Duodenal mucosa (tissue), 2 donors: ENCODE data around the gene PRKCA.

ENCODE experiments used
- H3K27ac ChIP-seq: one replicate; pipeline ENCODE4 v1.7.0; 2013; ENCODE audit warnings: low read depth, low read length
- H3K27me3 ChIP-seq, 2 donors: one replicate each; pipeline ENCODE4 v1.7.0; 2013; ENCODE audit warnings: low read length in 2 of 2, control low read depth in 1 of 2; ENCODE audit not compliant: insufficient read depth in 2 of 2, control insufficient read depth in 1 of 2
- H3K36me3 ChIP-seq, 2 donors: one replicate each; pipeline ENCODE4 v1.7.0; 2013; ENCODE audit warnings: low read length in 2 of 2, control low read depth in 1 of 2; ENCODE audit not compliant: insufficient read depth in 2 of 2, control insufficient read depth in 1 of 2
- H3K4me1 ChIP-seq, 2 donors: one replicate each; pipeline ENCODE4 v1.7.0; 2013; ENCODE audit warnings: low read length in 2 of 2, control low read depth in 1 of 2; ENCODE audit not compliant: insufficient read depth in 2 of 2, control insufficient read depth in 1 of 2
- H3K4me3 ChIP-seq, 2 donors: one replicate each; pipeline ENCODE4 v1.7.0; 2013; ENCODE audit warnings: low read length in 2 of 2, low read depth in 1 of 2
- H3K9ac ChIP-seq, 2 donors: one replicate each; pipeline ENCODE4 v1.7.0; 2013; ENCODE audit warnings: low read length in 2 of 2, low read depth in 1 of 2
- H3K9me3 ChIP-seq, 2 donors: one replicate each; pipeline ENCODE4 v1.7.0; 2013; ENCODE audit warnings: low read length in 2 of 2, control low read depth in 1 of 2; ENCODE audit not compliant: control insufficient read depth in 1 of 2

Gene PRKCA

DNA sequence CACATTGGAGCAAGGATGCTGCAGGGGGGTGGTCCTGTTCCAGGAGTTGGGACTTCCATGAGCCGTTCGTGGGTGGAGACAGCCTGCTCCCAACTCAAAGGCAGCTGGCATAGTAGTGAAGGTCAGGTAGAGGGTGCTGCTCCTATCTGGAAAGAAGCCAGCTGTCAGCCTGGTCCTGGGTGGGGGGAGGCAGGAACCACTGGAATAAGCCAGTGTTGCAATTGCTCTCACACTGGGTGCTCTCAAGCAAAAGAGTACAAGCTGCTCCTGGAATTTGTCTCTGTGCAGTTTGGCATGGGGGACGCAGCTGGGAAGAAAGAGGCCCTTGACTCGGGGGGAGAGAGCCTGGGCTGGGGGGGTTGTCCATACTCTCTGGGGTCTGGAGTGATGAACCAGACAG is 541.2 kb downstream of the PRKCA start:
- Histone ChIP-seq H3K4me1 (no peaks in the 10 kb centered on the region), H3K27me3 (peaks cover 4 to 5% of the 10 kb centered on the region in 2 donors)

DNA sequence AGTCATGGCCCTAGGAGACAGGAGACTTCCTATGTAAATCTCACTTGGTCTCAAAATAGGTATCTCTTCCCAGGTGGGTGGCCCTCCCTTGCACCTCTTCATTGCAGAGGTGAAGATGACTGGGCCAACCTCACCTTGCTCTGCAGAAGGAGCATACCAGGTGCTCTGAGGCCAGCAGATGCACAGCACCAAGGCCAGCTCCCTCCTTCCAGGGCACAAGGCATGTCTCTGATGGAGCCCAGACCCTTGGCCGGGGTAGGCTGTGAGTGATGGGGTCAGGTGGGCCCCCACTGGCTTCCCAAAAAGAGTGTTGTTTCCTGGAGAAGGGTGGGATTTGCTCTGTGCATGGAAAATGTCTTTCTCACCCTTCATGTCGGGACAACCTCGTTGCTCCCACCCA is 545.3 kb downstream of the PRKCA start:
- Histone ChIP-seq H3K27me3 (no peaks in the 10 kb centered on the region), H3K9ac (no peak overlapping the region), H3K9me3 (no peaks in the 10 kb centered on the region), H3K27ac (no peak overlapping the region), H3K36me3 (no peaks in the 10 kb centered on the region), H3K4me1 (no peaks in the 10 kb centered on the region), H3K4me3 (no peak overlapping the region)

More for the DNA sequence above, 541.2 kb downstream of the PRKCA start:
- Histone ChIP-seq H3K9ac (no peak overlapping the region), H3K4me3 (no peak overlapping the region), H3K36me3 (no peaks in the 10 kb centered on the region), H3K27ac (no peak overlapping the region), H3K9me3 (no peaks in the 10 kb centered on the region)

DNA sequence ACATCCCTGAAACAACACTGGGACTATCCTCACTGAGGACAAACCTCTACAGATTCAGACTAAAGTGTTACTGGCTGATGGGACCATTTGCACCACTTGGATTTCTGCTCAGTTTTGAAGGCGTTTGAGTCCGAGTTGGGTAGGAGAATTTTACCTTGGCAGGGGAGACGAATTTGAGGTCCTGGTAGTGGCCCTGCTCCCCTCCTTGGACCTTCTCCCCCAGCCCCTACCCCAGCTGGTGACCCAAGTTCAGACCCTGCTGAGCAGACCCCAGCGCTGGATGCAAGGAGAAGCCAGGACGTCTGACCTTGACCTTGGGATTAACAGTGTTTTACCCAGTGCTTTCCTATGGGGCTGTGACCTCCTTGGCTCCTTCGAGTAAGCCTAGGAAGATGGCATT is 546.1 kb downstream of the PRKCA start:
- no peak overlapping the region for H3K27ac ChIP-seq
- H3K9me3 ChIP-seq, result no peaks in the 10 kb centered on the region
- no peaks in the 10 kb centered on the region for H3K27me3 ChIP-seq
- H3K36me3 ChIP-seq, result no peaks in the 10 kb centered on the region
- H3K9ac ChIP-seq, result no peak overlapping the region
- H3K4me1 ChIP-seq, result no peaks in the 10 kb centered on the region
- H3K4me3 ChIP-seq, result no peak overlapping the region

DNA sequence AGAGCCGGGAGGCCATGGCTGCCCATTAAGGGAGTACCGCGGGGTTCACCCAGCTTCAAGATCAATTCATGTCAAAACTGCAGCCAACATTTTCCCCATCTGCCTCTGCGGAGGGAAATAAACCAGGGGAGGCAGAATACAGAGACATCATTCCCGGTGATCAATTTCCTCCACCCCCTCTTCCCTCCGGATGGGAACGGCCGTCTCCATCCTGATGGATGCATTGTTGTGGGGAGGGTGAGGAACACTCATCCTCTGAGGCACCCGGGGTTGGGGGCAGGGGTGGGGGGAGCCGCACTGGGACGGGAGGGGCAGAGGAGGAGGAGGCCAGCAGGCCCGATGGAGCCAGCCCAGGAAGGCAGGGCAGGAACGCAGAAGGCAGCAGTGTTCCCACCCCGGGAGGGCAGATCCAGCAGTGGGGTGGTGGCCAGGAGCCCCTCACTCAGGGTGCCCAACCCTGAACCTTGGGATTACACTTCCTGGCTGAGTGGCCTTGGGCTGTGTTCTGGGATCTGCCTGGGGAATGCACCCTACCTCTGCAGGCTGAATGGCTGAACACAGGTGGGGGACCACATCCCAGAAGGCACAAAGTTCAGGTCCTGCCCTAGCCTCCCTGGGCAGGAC is 546.7 kb downstream of the PRKCA start:
- Histone ChIP-seq H3K9ac (no peak overlapping the region), H3K4me1 (no peaks in the 10 kb centered on the region), H3K9me3 (no peaks in the 10 kb centered on the region), H3K27me3 (no peaks in the 10 kb centered on the region), H3K4me3 (no peak overlapping the region), H3K36me3 (no peaks in the 10 kb centered on the region), H3K27ac (no peak overlapping the region)

DNA sequence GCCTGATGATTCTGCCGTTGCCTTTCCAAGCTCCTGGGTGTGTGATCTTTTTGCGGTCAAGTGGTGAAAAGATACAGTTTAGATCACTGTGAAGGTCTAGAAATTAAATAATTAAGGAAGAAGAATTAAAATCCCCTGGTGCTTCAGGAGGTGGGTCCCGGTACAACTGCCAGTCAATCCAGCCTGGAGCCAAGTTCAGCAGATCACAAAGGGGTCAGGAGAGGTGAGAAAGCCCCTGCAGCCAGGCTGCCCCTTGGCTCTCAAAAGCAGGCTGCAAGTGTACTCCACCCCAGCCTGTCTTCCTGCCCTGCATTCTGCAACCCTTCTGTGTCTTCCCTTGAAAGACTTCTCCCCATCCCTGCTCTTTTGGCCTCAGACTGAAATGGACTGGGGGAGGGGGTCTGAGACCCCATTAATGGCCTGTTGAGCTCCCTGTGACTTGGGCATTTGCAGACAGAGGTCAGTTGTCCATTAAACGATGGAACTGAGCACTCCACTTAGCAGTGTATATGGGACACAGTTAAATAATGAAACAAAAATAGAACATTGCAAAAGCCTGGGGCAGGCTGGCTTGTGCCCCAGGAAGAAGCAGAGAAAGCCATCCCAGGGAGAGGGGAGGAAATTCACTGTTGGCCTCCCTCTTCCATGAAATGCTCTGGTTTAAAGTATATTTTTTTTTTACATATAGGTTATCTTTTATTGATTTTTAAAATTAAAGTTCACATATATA is 547.6 kb downstream of the PRKCA start:
- H3K27ac ChIP-seq, result no peak overlapping the region
- H3K4me1 ChIP-seq, result no peaks in the 10 kb centered on the region
- no peak overlapping the region for H3K4me3 ChIP-seq

DNA sequence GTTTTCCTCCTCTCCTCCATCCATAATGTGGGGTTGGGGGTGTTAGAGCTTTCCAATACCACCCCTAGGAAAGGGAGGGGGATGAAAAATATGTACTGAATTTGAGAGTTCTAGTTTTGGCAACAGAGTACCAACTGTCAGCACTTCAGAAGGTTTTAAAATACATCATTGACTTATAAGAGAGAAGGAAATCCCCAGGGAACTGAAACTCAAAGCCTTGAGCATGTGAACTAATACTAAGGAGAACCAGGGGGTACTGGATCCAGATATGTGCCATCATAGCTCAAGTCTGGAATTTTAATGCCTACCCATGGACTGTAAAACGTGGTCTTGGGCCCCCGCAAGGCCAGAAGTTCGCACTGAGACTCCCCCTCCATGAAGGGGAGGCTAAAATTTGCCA is 548.3 kb downstream of the PRKCA start:
- Histone ChIP-seq H3K9me3 (peaks cover 0 to 7% of the 10 kb centered on the region in 2 donors), H3K36me3 (no peaks in the 10 kb centered on the region), H3K4me3 (no peak overlapping the region), H3K9ac (no peak overlapping the region), H3K4me1 (no peaks in the 10 kb centered on the region), H3K27ac (no peak overlapping the region), H3K27me3 (no peaks in the 10 kb centered on the region)

More for the DNA sequence above, 547.6 kb downstream of the PRKCA start:
- H3K9me3 ChIP-seq, result peaks cover 0 to 6% of the 10 kb centered on the region in 2 donors
- no peak overlapping the region for H3K9ac ChIP-seq
- no peaks in the 10 kb centered on the region for H3K36me3 ChIP-seq
- H3K27me3 ChIP-seq, result no peaks in the 10 kb centered on the region

DNA sequence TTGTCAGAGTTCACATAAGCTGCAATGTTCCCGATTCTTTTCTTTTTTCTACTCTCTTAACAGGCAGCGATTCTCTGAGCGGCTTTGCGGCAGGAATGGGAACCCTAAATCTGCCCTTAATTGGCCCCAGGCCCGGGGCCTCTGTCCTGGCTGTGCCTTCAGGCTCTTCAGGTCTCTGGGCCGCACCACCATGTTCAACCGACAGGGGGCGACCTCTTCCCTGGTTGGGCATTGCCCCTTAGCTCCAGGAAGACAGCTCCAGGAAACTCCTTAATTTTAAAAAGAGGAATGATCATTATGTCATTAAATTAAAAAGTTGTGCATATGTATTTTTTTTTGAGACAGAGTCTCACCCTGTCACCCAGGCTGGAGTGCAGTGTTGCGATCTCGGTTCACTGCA is 552.8 kb downstream of the PRKCA start:
- Histone ChIP-seq H3K9me3 (peaks cover 0 to 7% of the 10 kb centered on the region in 2 donors), H3K4me1 (no peaks in the 10 kb centered on the region), H3K27ac (no peak overlapping the region), H3K9ac (no peak overlapping the region), H3K27me3 (no peaks in the 10 kb centered on the region), H3K36me3 (no peaks in the 10 kb centered on the region), H3K4me3 (no peak overlapping the region)

DNA sequence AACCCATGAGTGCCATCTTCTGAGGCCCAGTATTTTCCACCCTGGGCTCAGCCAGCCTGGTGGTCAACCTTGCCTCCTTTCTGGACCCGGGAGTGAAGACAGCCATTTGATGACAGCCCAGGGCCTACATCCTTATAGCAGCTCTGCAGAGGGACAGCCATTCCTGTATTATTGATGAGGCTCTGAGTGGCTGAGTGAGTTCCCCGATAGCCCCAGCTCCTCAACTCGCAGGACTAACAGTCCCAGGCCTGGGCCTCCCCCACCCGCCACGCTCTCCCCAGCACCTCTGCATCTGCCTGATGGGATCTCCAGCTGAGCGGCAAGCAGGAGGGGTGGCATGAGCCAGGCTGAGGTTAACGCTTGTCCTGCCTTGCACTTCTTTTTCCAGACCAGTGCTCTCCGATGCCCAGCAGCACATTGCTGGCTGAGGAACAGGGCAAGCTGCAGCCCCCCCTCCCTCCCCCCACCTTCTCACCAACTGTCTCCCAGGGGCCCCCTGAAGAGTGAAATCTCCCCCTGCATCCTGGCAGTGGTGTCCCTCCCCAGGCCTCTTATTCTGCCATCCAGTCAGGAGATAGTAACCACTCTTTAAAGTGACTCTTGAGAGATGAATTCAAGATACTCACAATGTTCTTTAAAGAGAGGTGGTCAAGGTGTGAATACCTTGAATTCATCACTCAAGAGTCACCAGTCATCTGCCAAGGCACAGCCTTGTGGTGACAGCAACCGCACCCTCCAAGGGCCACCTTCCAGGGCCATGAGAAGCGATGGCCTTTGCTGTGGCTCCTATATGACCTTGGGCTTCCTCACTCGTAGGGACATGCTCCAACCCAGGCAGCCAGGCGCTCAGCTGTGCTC is 556.0 kb downstream of the PRKCA start:
- H3K27me3 ChIP-seq, result no peaks in the 10 kb centered on the region
- no peak overlapping the region for H3K27ac ChIP-seq
- no peaks in the 10 kb centered on the region for H3K36me3 ChIP-seq
- peaks cover 0 to 7% of the 10 kb centered on the region in 2 donors for H3K9me3 ChIP-seq
- H3K4me1 ChIP-seq, result no peaks in the 10 kb centered on the region
- no peak overlapping the region for H3K9ac ChIP-seq
- H3K4me3 ChIP-seq, result no peak overlapping the region

DNA sequence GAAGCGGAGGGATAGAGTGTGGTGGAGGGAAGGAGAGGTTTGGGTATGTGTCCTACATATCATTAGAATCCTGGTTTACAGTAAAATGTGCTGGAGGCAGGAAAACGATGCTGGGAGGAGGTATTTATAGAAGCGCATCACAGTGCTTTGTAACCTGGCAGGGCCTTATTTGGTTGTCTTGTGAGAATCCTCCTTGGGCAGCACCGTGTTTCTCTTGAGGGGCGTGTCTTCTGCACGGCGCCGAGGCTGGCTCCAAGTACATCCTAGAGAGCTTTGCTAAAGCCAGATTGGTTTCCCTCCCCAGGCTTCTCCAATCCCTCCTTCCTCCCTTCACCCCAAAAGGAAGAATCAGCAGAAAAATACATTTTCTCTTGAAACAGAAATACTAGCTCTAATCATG is 556.9 kb downstream of the PRKCA start:
- Histone ChIP-seq H3K27ac (no peak overlapping the region), H3K36me3 (no peaks in the 10 kb centered on the region), H3K9me3 (peaks cover 0 to 11% of the 10 kb centered on the region in 2 donors), H3K4me1 (no peaks in the 10 kb centered on the region), H3K27me3 (no peaks in the 10 kb centered on the region), H3K9ac (no peak overlapping the region), H3K4me3 (no peak overlapping the region)

DNA sequence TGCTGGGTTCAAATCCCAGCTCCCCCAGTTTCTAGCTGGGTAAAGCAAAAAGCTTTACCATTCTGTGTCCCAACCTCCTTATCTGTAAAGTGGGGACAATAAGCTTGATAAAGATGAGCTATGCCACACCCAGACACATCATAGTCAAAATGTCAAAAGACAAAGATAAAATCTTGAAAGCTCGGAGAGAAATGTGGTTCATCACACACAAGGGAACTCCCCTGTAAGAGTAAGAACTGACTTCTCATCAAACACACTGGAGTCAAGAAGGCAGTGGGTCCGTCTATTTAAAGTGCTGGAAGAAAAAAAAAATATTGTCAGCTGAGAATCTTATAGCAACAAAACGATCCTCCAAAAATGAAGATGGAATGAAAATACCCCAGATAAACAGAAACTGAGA is 557.8 kb downstream of the PRKCA start:
- H3K4me3 ChIP-seq, result no peak overlapping the region
- no peaks in the 10 kb centered on the region for H3K4me1 ChIP-seq
- peaks cover 0 to 4% of the 10 kb centered on the region in 2 donors for H3K9me3 ChIP-seq
- H3K27ac ChIP-seq, result no peak overlapping the region
- no peaks in the 10 kb centered on the region for H3K27me3 ChIP-seq
- H3K9ac ChIP-seq, result no peak overlapping the region
- H3K36me3 ChIP-seq, result no peaks in the 10 kb centered on the region
